Osteoblast (primary cell): ENCODE measurements around the gene PIK3CB. TPM values are rescaled to one million over a fixed set of nuclear protein-coding genes. Genes with fewer than 3 reads are reported as not detected.
"Not testable (repeated sequence)": the region's sequence is repeated elsewhere in the genome, so short reads cannot be mapped to it uniquely, and the experiment has no call there.

ENCODE experiments used
- DNase-seq: peaks from one replicate; pipeline ENCODE4 v3.0.0; 2011; ENCODE audit warnings: low spot score, mixed read lengths; ENCODE audit not compliant: insufficient read length; ENCODE audit errors: missing footprints
- H2AFZ ChIP-seq: 2 replicates; pipeline ENCODE4 v1.6.0; 2011; ENCODE audit warnings: mild to moderate bottlenecking, low read length
- H3K27ac ChIP-seq: 2 replicates; pipeline ENCODE4 v1.5.1; 2011; ENCODE audit warnings: mild to moderate bottlenecking, low read depth, low read length, moderate library complexity
- H3K27me3 ChIP-seq: 2 replicates; pipeline ENCODE4 v1.6.0; 2012; ENCODE audit warnings: mild to moderate bottlenecking, control low read depth, inconsistent platforms, low read length, moderate library complexity; ENCODE audit not compliant: insufficient read depth
- H3K36me3 ChIP-seq: 2 replicates; pipeline ENCODE4 v1.5.1; 2011; ENCODE audit warnings: mild to moderate bottlenecking, low read length, control low read depth, moderate library complexity; ENCODE audit not compliant: insufficient read depth
- H3K4me1 ChIP-seq: 2 replicates; pipeline ENCODE4 v1.5.1; 2011; ENCODE audit warnings: mild to moderate bottlenecking, low read length, control low read depth, moderate library complexity; ENCODE audit not compliant: insufficient read depth
- H3K4me2 ChIP-seq: 2 replicates; pipeline ENCODE4 v1.6.0; 2011; ENCODE audit warnings: mild to moderate bottlenecking, low read length; ENCODE audit not compliant: insufficient read depth
- H3K4me3 ChIP-seq: fragments of 200-600 bp; sonication (generic); 3 replicates; pipeline ENCODE4 v1.5.1; 2012; ENCODE audit warnings: mild to moderate bottlenecking, low read length, inconsistent platforms; ENCODE audit not compliant: insufficient read depth
- H3K79me2 ChIP-seq: 2 replicates; pipeline ENCODE4 v1.6.0; 2012; ENCODE audit warnings: mild to moderate bottlenecking, low read length, control low read depth, inconsistent platforms; ENCODE audit not compliant: insufficient read depth
- H3K9me3 ChIP-seq: 2 replicates; pipeline ENCODE4 v1.5.1; 2011; ENCODE audit warnings: low read depth, low read length, control low read depth
- H4K20me1 ChIP-seq: 2 replicates; pipeline ENCODE4 v1.6.0; 2012; ENCODE audit warnings: mild to moderate bottlenecking, low read length, control low read depth; ENCODE audit not compliant: insufficient read depth
- CTCF ChIP-seq: IDR thresholded peaks from 2 replicates; pipeline ENCODE4 v1.5.1; 2011; ENCODE audit warnings: mild to moderate bottlenecking, low read depth, low read length, moderate library complexity; ENCODE audit errors: extremely low read depth
- total RNA-seq: library from RNA; depleted of rRNA; stranded (reverse); fragments of >200 nt; gene quantifications from 2 replicates; pipeline ENCODE4 v1.2.3, GENCODE V29; 2012

The PIK3CB gene
- total RNA-seq, 1 donor, result 14.5 TPM

- H3K79me2 ChIP-seq, result peaks cover 8% of the 10 kb centered on the region
- no peaks in the 10 kb centered on the region for H3K36me3 ChIP-seq
- DNase-seq, result no peak
- no peak for TF ChIP-seq CTCF
- H3K9me3 ChIP-seq, result no peaks in the 10 kb centered on the region
- H3K4me2 ChIP-seq, result no peak overlapping the region
- no peak overlapping the region for H3K27ac ChIP-seq
- no peaks in the 10 kb centered on the region for H3K4me1 ChIP-seq
- H4K20me1 ChIP-seq, result no peaks in the 10 kb centered on the region
- no peaks in the 10 kb centered on the region for H3K27me3 ChIP-seq
- H3K4me3 ChIP-seq, result no peak overlapping the region
- no peak overlapping the region for H2AFZ ChIP-seq
Measured at GRCh38 chr3:138620431-138620830, 214.3 kb downstream of the PIK3CB start.

GRCh38 chr3:138615462-138615861 lies 219.3 kb downstream of the PIK3CB start:
- H3K4me3 ChIP-seq, result no peak overlapping the region

GRCh38 chr3:138609898-138610266 lies 224.8 kb downstream of the PIK3CB start:
- TF ChIP-seq CTCF, result no peak
- no peaks in the 10 kb centered on the region for H3K9me3 ChIP-seq
- no peaks in the 10 kb centered on the region for H4K20me1 ChIP-seq
- H3K4me3 ChIP-seq, result peak overlapping the region; percentile 86
- peak overlapping the region; percentile 73 for H3K4me2 ChIP-seq
- H3K27me3 ChIP-seq, result no peaks in the 10 kb centered on the region
- no peaks in the 10 kb centered on the region for H3K36me3 ChIP-seq
- peaks cover 19% of the 10 kb centered on the region for H3K79me2 ChIP-seq
- peak overlapping the region; percentile 80 for H2AFZ ChIP-seq
- DNase-seq, result peak; percentile 53
- H3K27ac ChIP-seq, result no peak overlapping the region
- peaks cover 9% of the 10 kb centered on the region for H3K4me1 ChIP-seq

More at GRCh38 chr3:138615462-138615861, 219.3 kb downstream of the PIK3CB start:
- no peak for DNase-seq
- Histone ChIP-seq H3K4me2 (no peak overlapping the region), H3K27ac (no peak overlapping the region), H2AFZ (no peak overlapping the region), H3K9me3 (no peaks in the 10 kb centered on the region), H3K4me1 (no peaks in the 10 kb centered on the region), H4K20me1 (no peaks in the 10 kb centered on the region), H3K27me3 (no peaks in the 10 kb centered on the region), H3K79me2 (peaks cover 22% of the 10 kb centered on the region), H3K36me3 (no peaks in the 10 kb centered on the region)
- TF ChIP-seq CTCF, result no peak

- no peaks in the 10 kb centered on the region for H3K9me3 ChIP-seq
- peak within 1 kb of the TSS; percentile 86 for H3K4me3 ChIP-seq
- peak; percentile 94 for DNase-seq
- peak within 1 kb of the TSS; percentile 80 for H2AFZ ChIP-seq
- no peaks in the 10 kb centered on the region for H3K27me3 ChIP-seq
- TF ChIP-seq CTCF, result no peak
- peaks cover 9% of the 10 kb centered on the region for H3K4me1 ChIP-seq
- H3K27ac ChIP-seq, result peak within 1 kb of the TSS; percentile 77
- H3K4me2 ChIP-seq, result peak within 1 kb of the TSS; percentile 73
- H3K36me3 ChIP-seq, result no peaks in the 10 kb centered on the region
- no peaks in the 10 kb centered on the region for H4K20me1 ChIP-seq
- peaks cover 17% of the 10 kb centered on the region for H3K79me2 ChIP-seq
Measured at GRCh38 chr3:138608322-138609135, 226.2 kb downstream of the PIK3CB start, which contains the start of gene FAIM. Gene FAIM, plus strand, starts transcription at chr3:138608771. Its CDS starts 10,956 bp downstream, at chr3:138619727.

GRCh38 chr3:138604106-138604595 lies 230.6 kb downstream of the PIK3CB start:
- DNase-seq, result not testable (repeated sequence)

More at GRCh38 chr3:138604106-138604595, 230.6 kb downstream of the PIK3CB start:
- H3K27me3 ChIP-seq, H3K27ac ChIP-seq, H3K36me3 ChIP-seq, H4K20me1 ChIP-seq, H3K79me2 ChIP-seq, H3K4me1 ChIP-seq, H3K9me3 ChIP-seq, H2AFZ ChIP-seq, H3K4me2 ChIP-seq, H3K4me3 ChIP-seq: not testable (repeated sequence)
